ENCODE results near the gene PPP1R3C.

The PPP1R3C gene

DNA sequence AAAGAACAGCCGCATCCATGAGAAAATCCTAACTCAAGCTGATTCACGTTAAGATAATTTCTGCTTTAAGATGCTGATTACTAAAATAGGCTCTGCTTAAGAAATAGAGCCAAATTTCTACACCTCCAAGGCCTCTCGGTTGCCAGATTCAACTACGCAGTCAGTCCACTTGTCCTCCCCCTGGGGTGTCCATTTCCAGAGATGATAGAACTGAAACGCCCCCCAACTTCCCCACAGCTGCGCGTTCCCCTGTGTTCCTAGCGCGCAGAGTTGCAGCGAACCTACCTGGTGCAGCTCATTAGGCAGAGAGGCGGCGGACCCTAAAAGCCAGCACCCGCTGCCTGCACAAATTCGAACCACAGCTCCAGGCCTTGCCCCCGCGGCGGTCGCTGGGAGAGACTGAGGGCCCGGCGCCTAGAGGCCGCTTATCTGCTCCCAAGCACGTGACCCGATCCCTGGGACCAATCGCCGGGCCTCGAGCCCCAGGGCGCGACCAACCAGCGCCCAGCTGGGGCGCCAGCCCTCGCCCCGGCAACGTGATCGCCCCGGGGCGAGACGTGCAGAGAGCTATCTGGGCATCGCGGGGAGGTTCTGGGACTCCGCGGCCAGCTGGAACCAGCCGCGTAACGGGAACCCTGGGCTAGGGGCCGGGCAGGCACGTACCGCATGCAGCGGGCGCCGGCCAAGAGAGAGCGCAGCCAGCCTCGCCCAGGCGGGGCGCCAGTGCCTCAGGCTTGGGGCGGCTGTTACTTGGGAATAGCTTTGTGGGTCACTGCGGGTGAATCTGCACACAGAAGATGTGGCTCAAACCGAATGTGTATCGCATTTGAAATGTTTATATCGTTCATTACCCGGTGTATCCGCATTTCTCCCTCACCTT, at the start of gene PPP1R3C:
Gene PPP1R3C, minus strand, starts transcription at position 401 of the 880 bp plus-strand sequence. Its CDS starts 102 bp downstream, at position 299.
- no peak for DNase-seq (ENCODE audit: low read depth)

DNA sequence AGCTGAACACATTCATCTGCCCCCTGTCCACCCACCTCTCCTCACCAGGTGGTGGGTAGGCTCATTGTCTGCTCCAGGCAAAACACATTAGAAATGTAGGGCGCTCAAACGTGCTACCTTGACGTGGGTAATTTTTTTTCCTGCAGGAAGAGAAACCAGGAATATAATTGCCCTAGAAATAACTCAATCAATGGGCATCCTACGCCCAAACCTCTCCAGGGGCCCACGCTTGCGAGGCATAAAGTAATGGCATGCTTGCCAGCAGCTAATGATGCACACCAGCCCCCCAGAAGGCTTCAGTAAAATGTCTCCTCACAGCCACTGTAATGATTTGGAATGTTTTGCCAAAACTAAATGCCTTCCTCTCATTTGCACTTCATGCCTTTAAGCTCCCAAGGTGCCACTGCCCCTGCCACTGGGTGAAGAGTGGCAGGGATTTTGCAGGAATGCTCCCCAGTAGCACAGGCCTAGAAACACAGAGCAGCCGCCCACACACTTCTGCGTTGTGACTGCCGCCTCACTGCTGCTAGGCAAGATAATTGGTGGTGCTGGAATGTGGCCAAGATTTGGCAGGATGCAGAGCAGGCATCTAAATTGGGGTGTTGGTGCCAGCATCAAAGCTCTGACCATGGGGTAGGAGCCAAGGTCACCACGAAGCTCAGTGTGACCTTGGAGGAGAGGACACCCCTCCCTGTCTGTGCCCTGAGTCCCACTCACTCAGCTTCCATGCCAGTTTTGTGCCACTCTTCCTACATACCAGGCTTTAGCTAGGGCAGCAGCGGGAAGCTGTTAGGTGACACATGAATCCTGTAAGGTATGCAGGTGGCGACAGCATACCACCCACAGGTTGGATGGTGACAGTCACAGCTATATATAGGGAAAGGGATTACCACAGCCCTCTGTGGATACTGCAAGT, 48.7 kb upstream of the PPP1R3C start:
- DNase-seq (ENCODE audit: low read depth), result no peak

DNA sequence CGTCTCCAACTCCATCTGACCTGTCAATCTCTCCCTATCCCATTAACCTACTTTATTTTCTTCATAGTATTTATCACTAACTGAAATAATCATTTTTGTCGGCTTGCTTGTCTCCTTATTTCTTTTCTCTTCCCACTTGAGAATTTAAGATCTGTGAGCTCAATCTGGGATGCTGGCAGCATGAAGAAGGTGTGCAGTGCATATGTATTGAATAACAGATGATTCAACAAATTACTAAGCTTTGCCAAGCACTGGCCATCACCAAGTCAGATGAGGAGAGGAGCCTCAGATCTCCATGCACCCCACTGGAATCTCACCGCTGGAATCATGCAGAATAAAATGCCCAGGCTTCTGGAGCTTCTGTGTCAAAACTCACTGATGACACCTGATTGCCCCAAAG, 47.6 kb upstream of the PPP1R3C start:
- DNase-seq (ENCODE audit: low read depth), result no peak

DNA sequence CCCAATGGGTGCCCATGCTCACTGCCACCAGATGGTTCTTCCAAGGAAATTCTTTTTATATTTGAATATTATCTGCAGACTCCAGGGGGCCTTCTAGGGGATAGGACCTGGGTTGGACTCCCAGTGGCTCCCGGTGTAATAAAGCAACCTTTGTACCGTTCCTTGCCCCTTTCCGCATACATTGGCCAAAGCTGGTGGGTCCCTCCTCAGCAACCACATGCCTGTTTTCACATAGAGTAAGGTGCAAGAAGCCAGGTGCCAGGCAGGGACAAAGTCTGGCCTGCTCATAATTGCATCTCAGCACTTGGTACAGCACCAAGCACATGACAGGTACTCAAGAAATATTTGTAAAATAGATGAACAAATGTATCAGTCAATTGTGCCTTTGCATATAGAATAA, 46.4 kb upstream of the PPP1R3C start:
- no peak for DNase-seq (ENCODE audit: low read depth)

DNA sequence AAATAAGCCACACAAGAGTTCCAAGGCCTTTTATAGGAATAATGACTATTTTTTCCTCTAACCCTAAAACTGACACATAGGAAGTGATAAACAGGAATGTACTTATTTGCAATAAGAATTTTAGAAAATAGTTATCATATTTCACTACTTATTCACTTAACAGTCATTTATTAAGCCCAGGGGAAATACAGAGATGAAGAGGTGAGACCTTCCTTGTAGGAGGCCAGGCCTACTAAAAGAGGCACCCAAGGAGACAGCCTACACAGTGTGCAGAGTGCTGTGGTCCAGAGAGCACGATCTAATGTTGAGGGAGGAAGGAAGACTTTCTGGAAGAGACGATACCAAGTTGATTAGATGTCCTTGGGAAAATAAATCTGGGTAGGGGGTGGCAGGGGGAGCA, 45.0 kb upstream of the PPP1R3C start:
- no peak for DNase-seq (ENCODE audit: low read depth)

DNA sequence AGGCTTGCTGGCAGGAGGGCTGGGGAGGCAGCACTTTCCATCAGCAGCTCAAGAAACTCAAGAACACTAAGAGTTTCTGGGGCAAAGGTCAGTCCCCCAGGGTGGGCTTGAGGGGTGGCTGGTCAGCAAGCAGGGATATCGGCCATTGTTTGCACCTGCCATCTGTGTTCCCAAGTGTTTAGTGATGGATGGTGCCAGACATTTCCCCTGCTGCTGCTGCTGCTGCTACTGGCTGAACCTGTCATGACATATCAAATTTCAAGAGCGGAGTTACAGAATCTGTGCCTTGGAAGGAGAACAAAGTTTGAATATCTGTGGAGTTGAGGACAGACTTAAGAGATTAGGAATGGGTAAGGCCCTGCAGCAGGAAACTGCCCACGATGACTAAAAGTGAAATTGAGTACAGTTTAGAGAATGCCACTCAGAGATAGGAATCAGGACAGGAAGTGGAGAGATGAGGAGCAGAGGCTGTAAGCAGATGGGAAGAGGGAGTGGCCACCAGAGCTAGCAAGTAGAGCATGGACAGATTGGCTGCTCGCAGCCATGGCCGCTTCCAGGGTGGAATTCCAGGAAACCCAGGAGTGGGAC, 39.2 kb upstream of the PPP1R3C start:
- no peak for DNase-seq (ENCODE audit: low read depth)

DNA sequence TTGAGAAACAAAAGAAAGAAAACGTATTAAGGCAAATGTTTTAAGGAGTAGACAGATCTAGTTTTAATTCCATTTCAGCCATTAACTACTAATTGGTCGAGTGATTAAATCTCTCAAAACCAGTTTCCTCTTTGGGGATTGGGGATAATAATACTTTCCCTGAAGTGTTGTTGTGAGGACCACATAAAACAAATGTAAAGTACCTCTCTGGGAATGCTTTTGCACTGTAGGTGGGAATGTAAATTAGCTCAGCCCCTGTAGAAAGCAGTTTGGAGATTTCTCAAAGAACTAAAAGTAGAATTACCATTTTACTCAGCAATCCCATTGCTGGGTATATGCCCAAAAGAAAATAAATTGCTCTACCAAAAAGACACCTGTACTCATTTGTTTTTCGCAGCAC, 36.0 kb upstream of the PPP1R3C start:
- DNase-seq (ENCODE audit: low read depth), result no peak

DNA sequence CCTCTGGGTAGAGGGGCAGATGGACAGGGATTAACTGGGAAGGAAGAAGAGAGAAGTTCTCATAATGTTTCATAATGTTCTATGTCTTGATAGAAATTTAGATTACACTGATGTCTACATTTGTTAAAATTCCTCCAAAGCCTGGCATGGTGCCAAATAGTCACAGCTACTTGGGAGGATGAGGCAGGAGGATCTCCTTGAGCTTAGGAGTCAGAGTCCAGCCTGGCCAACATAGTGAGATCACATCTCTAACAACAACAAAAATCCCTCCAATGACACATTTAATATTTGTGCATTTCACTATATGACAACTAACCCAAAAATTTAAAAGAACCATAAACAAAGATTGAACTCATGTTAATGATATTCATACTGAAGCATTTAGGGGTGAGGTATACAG, 33.0 kb upstream of the PPP1R3C start:
- DNase-seq (ENCODE audit: low read depth), result no peak

DNA sequence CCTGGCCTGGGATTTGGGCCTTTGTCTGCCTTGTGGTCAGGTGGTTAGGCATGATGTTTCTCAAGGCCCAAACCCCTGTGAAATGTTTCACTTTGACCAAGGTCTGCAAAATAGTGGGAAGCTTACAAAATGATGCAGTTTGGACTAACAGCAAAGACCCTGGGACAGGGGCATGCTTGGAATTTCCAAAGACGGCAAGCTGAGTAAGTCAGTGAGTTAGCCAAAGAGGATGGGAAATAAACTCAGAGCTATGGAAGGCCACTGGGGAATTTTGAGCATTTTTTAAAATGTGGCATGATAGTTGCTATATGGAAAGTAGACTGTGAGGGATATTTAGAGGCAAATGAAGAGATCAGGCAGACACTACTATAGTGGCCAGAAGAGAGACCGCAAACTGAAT, 31.6 kb upstream of the PPP1R3C start:
- no peak for DNase-seq (ENCODE audit: low read depth)

DNA sequence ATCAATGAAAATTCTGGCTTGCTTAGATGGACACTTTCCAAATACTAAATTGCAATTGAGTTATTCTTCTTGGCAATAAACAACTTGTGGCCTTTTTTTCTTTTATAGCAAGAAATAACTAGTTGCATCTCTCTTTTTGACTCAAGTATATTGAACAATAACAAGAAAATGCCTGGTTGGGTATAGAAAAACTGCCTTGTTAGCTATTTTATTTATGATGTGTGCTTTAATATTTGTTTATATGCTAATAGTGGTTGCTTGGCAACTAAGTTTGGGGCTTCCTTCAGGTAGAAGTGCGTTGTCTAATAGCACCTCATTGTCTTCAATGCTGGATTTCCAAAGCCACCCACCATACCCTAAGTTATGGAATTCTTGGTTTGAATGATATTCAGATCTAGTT, 30.1 kb upstream of the PPP1R3C start:
- DNase-seq (ENCODE audit: low read depth), result no peak

DNA sequence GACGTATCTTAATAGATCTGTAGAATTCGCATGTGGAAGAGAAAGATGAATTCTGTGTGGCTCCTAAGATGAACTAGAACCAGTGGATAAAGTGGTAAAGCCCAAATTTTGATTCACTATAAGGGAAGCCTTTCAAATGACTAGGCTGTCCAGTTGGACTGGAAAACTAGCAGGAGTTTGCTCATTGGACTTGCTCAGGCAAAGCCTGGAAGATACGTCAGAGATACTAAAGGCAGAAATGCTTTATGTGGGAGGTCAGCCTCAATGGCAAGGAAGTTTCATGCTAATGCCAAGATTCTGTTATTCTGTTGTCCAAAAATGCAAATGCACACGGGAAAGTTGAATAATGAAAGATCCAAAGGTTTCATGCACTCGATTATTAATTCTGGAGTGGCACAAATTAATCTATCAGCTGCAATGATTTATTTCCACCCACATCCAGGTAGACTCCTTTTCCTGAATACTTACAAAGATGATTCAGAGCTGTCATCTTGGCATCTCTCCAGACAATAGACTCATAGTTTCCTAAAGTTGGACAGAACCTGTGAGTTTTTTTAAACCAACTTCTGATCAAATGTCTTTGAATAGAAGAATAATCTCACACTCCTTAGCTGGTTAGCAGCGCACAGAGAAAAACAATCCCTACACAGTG, 20.5 kb upstream of the PPP1R3C start:
- no peak for DNase-seq (ENCODE audit: low read depth)

DNA sequence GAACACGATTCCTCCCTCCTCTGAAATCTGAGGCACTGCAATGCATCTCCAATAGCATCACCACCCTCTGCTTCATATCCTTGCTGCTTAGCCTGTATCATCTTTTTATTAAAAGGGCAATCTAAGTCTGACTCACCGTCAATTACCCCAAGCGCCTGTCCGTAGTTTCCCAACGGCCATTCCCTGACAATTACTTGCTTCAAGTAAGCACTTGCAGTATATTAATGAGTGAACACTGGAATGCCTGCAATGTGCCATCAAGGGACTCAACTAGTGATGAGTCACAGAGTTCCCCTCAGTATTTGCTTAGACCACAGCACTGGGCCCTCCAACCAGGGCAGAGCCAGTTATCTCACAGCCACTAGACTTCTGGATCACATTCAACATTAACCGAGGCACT, 19.5 kb upstream of the PPP1R3C start:
- no peak for DNase-seq (ENCODE audit: low read depth)

DNA sequence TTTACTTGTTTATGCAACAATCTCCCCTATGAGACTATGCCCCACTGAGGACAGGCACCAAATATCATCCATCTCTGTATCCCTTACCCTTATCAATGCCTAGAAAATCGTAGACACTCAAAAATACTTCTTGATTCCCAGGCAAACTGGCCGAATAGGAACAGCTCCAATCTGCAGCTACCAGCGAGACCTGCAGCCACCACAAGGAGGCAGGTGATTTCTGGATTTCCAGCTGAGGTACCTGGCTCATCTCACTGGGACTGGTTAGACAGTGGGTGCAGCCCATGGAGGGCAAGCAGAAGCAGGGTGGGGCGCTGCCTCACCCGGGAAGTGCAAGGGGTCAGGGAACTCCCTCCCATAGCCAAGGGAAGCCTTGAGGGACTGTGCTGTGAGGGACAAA, 10.8 kb upstream of the PPP1R3C start:
- no peak for DNase-seq (ENCODE audit: low read depth)

DNA sequence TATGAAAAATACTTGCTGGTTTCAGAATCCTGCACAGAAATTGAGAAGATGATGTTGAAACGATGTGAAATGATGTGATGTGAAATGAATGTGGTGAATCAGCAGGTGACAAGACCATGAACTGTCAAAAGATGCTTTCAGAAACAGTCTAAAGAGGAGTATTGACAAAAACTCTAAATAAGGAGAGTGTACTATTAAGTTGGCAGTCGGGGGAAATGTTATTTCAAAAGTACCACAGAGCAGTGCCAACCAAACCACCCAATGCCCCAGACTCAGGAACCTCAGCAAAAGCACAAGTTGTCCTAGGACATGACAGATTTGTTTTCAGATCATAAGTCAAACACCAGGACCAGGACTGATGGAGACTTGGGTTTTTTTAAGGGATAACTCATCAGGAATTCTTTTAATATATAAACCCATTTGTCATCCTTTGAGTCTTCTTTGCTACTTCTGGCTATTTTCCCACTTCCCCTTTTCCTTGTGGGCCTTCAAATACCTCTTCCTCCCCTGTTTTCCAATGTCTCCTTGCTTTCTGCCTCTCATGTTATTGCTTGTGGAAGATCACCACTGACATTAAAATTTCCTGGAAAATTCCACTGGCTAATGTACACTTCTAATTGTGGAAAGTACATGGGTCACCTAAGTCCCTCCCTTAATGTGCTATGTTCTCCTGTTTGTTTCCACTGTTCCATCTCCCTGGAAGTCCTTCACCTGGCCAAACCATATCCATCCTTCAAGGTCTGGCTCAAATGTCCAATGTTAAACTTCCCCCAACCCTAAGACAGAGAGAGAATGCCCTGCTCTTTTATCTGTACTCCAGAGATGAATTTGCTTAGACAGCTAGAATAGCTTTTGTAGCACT, 10.2 kb upstream of the PPP1R3C start:
- no peak for DNase-seq (ENCODE audit: low read depth)

DNA sequence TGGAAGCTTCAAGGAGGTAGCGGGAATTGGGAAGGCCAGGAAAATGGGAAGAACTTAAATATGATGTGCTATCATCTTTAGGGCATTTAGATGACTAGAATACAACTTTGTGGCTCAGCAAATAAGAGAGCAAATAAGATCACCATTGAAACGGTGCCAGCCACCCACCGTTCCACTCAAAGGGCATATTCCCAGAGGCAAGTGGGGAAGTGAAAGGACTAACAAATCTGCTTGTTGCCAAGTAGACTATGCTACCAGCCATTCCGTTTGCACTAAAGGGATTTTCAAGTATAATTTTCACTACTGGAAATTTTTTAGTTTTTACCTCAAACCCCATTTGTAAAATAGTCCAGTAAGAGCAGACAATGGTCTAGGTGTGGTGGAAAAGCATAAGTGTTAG, 4.0 kb upstream of the PPP1R3C start:
- no peak for DNase-seq (ENCODE audit: low read depth)

DNA sequence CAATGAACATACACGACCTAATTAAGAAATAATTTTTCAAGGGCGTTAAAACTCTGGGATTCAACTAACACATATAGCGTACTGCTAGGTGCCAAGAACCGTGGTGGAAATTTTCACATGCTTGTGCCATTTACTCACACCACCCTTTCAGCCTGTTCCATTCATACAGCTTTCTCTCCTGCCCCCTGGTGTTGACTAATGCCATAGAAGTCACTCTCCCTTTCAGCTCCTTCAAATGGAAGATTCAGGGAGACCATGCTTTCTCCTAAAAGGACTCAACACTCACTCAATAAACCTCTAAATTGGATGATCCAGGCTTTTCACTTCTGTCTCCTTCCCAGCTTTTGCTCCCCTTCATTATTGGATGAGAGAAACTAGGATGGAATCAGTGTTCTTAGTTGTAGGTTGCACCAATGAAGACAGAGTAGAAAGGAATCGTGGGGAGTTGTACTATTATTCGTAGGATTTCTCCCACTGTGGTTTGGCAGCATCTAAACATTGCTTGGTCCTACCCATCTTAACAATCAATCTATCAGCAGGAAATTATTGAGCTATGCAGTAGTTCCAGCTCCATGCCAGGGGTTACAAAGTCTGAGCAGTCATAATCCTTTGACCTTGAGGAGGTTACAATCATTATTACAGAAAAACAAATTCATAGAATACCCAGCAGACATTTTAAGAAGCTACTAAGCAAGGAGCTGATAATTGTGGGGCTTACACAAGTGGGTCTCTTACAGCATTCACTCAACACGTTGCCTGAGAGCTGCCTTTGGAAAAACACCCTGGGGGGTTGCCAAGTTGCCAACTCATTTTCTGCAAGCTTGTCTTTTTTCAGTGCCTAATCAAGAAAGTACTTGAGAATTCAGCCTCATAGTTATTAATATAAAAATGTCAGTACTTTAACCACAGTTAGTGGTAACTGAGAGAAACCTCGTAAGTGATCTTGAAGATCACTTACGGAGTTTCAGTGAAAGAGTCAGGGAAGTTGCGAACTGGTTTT, 2.8 kb upstream of the PPP1R3C start:
- DNase-seq (ENCODE audit: low read depth), result peak; percentile 5

DNA sequence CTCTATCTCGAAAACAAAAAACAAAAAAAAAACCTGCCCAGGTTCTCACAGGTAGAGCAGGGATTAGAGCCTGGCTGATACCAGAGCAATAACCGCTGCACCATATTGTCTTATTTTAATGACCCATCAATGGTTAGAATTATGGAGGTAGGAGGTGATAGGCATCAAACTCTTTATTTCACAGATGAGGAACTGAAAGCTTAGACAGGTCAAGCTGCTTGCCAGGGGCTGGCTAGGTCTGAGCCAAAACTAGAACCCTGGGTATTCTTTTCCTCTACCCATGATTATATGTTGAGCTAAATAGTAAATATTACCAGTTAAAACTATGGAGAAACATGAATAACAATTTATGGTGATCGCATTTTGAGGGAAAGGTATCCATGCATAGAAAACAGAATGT, 2.0 kb upstream of the PPP1R3C start:
- no peak for DNase-seq (ENCODE audit: low read depth)

DNA sequence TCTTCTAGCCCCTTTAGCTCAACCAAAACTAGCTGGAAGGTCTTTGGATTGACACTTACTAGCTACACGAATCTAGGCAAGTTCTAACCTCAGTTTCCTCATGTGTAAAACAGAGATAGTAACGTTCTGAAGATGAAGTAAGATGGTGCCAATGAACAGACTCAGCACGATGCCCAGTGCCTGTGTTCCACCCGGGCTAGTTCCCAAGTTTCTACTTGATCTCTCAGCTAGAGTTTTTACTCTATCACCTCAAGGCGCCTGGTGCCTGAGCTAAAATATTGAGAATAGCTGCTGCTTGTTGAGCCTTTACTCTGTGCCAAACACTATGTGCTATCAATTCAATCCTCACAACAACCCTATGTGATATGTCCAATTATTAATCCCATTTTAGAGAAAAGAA, 1.4 kb upstream of the PPP1R3C start:
- no peak for DNase-seq (ENCODE audit: low read depth)

DNA sequence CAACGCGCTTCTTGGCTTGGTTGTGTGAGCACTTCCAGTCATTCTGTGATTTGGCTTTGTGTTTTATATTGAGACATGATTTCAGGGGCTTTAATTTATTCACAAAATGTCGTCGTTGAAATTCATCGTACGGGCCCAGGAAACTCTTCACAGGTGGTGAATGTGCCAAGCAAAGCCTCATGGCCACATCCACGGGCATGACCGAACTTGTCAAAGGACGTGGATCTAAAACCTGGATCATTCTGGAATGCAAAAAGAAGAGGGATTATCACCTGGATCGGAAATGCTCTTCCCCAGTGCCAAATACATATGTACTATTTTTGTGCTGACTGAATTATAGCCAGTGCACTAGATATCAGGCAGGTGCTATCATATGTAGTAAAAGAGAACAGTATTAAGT, 2.2 kb downstream of the PPP1R3C start:
- no peak for DNase-seq (ENCODE audit: low read depth)
